Measurements from ENCODE around the gene TRIM7. TPM values are rescaled to one million over a fixed set of nuclear protein-coding genes. Genes with fewer than 3 reads are reported as not detected.

Gene TRIM7
- total and polyA plus RNA-seq, 9 of the 15 experiments (the other 6 are each of a cell fraction or from before 2014, with no cell fraction given): 2.6 to 14.9 (median 8.9) TPM

DNA sequence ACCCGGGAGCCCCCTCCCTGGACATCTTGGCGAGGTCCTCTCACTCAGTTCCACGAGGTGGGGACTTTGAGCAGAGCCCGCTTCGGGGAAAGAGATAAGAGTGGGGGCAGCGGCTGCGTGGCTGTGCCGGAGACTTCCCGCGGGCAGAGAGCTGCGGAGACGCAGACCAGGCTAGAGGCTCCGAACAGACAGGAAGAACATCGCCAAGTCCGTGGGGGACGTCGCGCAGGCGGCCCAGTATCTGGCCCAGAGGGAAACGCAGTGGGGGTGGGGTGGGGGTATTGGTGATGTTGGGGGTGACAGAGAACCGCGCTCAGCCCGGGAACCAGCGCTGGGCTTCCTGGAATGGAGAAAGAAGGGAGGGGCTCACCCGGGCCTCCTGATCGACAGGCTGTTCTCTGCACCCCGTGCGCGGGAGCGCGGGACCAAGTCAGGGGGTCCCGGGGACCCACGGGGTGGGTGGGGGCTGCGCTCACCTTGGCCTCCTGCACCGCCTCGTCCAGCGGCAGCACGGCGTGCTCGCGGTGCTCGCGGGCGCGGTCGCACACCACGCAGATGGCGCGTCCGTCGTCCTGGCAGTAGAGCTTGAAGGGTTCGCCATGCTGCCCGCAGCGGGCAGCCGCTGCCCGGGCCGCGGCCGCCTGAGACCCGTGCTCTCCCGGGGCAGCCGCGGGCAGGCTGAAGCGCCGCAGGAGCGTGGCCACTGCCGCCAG lies 727 bp downstream of the TRIM7 start (continued):
- TF ChIP-seq RAD21 (CRISPR knock-in tag; conservative IDR thresholded peaks at IDR 0.05 in 1 of 2, IDR thresholded peaks at IDR 0.05 in 1 of 2): peak; percentile 20 to 38; a peak in 3 of 4 replicates
- TF ChIP-seq, protein P1, sequence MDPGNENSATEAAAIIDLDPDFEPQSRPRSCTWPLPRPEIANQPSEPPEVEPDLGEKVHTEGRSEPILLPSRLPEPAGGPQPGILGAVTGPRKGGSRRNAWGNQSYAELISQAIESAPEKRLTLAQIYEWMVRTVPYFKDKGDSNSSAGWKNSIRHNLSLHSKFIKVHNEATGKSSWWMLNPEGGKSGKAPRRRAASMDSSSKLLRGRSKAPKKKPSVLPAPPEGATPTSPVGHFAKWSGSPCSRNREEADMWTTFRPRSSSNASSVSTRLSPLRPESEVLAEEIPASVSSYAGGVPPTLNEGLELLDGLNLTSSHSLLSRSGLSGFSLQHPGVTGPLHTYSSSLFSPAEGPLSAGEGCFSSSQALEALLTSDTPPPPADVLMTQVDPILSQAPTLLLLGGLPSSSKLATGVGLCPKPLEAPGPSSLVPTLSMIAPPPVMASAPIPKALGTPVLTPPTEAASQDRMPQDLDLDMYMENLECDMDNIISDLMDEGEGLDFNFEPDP (CRISPR knock-in tag; IDR thresholded peaks at IDR 0.05): no peak
- TF ChIP-seq CHD2 (IDR thresholded peaks at IDR 0.05; ENCODE audit: low read depth, low read length): no peak
- no peak for TF ChIP-seq ETS2 (tag; IDR thresholded peaks at IDR 0.05; ENCODE audit: borderline replicate concordance, poor library complexity, severe bottlenecking)
- TF ChIP-seq, protein P2, sequence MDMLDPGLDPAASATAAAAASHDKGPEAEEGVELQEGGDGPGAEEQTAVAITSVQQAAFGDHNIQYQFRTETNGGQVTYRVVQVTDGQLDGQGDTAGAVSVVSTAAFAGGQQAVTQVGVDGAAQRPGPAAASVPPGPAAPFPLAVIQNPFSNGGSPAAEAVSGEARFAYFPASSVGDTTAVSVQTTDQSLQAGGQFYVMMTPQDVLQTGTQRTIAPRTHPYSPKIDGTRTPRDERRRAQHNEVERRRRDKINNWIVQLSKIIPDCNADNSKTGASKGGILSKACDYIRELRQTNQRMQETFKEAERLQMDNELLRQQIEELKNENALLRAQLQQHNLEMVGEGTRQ (CRISPR knock-in tag; IDR thresholded peaks at IDR 0.05): no peak
- no peak for TF ChIP-seq GMEB1 (CRISPR knock-in tag; IDR thresholded peaks at IDR 0.05)
- no peak for TF ChIP-seq PRMT5 (CRISPR knock-in tag; IDR thresholded peaks at IDR 0.05)
- no peak for TF ChIP-seq MBD1 (CRISPR knock-in tag; IDR thresholded peaks at IDR 0.05)
- TF ChIP-seq SIN3B (IDR thresholded peaks at IDR 0.05; ENCODE audit: low read depth): no peak
- TF ChIP-seq ZNF232 (CRISPR knock-in tag; IDR thresholded peaks at IDR 0.05): no peak; the same call in 1 of the 2 replicates
- TF ChIP-seq KLF13 (tag; IDR thresholded peaks at IDR 0.05; ENCODE audit: borderline replicate concordance, low read depth): no peak
- TF ChIP-seq SNRNP70 (optimal IDR thresholded peaks at IDR 0.05; ENCODE audit: low read depth, low read length): no peak
- peak; percentile 78 for TF ChIP-seq POLR2G (IDR thresholded peaks at IDR 0.05; ENCODE audit: low read depth, low read length)
- TF ChIP-seq RFX5 (IDR thresholded peaks at IDR 0.05; ENCODE audit: low read depth, low read length): no peak
- TF ChIP-seq FOSL1 (tag; conservative IDR thresholded peaks at IDR 0.05): no peak
- TF ChIP-seq MED1 (CRISPR knock-in tag; IDR thresholded peaks at IDR 0.05; ENCODE audit: borderline replicate concordance): no peak
- TF ChIP-seq TAF9B (IDR thresholded peaks at IDR 0.05; ENCODE audit: partially characterized antibody): no peak
- TF ChIP-seq THRAP3 (IDR thresholded peaks at IDR 0.05; ENCODE audit: borderline replicate concordance): no peak
- TF ChIP-seq CLOCK (CRISPR knock-in tag; IDR thresholded peaks at IDR 0.05; ENCODE audit: borderline replicate concordance): no peak
- no peak for TF ChIP-seq RNF2 (IDR thresholded peaks at IDR 0.05)
